ENCODE measurements around the gene FBN2. TPM values are rescaled to one million over a fixed set of nuclear protein-coding genes. Genes with fewer than 3 reads are reported as not detected.

The FBN2 gene
- total and polyA plus RNA-seq, 2 of the 4 experiments (the other 2 are of a cell fraction): 26.7 to 69.0 TPM

GRCh38 chr5:128559300-128560297 is 21.6 kb upstream of the FBN2 start:
- H3K4me3 ChIP-seq (ENCODE audit: insufficient read depth, low read depth, low read length): no peak overlapping the region
- no peak overlapping the region for H2AK9ac ChIP-seq (replicated peaks; ENCODE audit: low read depth, low read length, poor library complexity)
- H3K23ac ChIP-seq (ENCODE audit: low read depth, low read length): peak overlapping the region; percentile 52; the same call in 1 of the 2 replicates
- H4K8ac ChIP-seq (ENCODE audit: low read depth in 2 of 2, low read length in 2 of 2): peak overlapping the region in 1 of 2 experiments; percentile 60; a peak in 1 of 4 replicates
- H4K5ac ChIP-seq (ENCODE audit: low read depth, low read length): peak overlapping the region; percentile 89; the same call in 1 of the 2 replicates
- H3K56ac ChIP-seq (ENCODE audit: extremely low read depth, insufficient read depth, low read length): no peak overlapping the region
- no TSS peak for BruUV-seq (replicated peaks)
- peak overlapping the region; percentile 50 for H3K4ac ChIP-seq (ENCODE audit: low read depth, low read length)
- dilution Hi-C loops (cut with HindIII; ENCODE audit: low sequenced_read_pairs, unreplicated experiment): no loop called here
- H2BK15ac ChIP-seq (ENCODE audit: low read depth, low read length): peak overlapping the region; percentile 83; the same call in 1 of the 3 replicates
- peak overlapping the region; percentile 91 for H2BK5ac ChIP-seq (ENCODE audit: low read depth, low read length, poor library complexity, severe bottlenecking)
- TF ChIP-seq RCOR1 (IDR thresholded peaks at IDR 0.05; ENCODE audit: insufficient replicate concordance, low read length): no peak
- TF ChIP-seq CEBPB (IDR thresholded peaks at IDR 0.05; ENCODE audit: low read depth, low read length): no peak
- no peak for TF ChIP-seq USF2 (IDR thresholded peaks at IDR 0.05; ENCODE audit: low read depth, low read length)
- TF ChIP-seq POLR2A (IDR thresholded peaks at IDR 0.05; ENCODE audit: low read depth, low read length): no peak
- TF ChIP-seq ELK1 (IDR thresholded peaks at IDR 0.05; ENCODE audit: borderline replicate concordance, low read depth, low read length): no peak
- no peak for TF ChIP-seq MAFK (IDR thresholded peaks at IDR 0.05; ENCODE audit: low read depth, low read length)
- no peak for TF ChIP-seq CTCF (conservative IDR thresholded peaks at IDR 0.05; ENCODE audit: low read depth, low read length)
- no peak for TF ChIP-seq RAD21 (IDR thresholded peaks at IDR 0.05; ENCODE audit: low read length)
- no peak for TF ChIP-seq RFX5 (IDR thresholded peaks at IDR 0.05; ENCODE audit: low read depth, low read length)
- no peak for TF ChIP-seq NFE2L2 (IDR thresholded peaks at IDR 0.05; ENCODE audit: low read depth, low read length)
- TF ChIP-seq FOS (IDR thresholded peaks at IDR 0.05; ENCODE audit: low read depth, low read length): no peak
- TF ChIP-seq BHLHE40 (IDR thresholded peaks at IDR 0.05; ENCODE audit: low read depth, low read length): no peak
- no peak for TF ChIP-seq MAZ (IDR thresholded peaks at IDR 0.05; ENCODE audit: borderline replicate concordance, low read depth, low read length)
- no peaks in the 10 kb centered on the region for H3K79me1 ChIP-seq (ENCODE audit: low read depth in 1 of 2, low read length in 2 of 2)
- no peak overlapping the region; the same call in 1 of the 2 replicates for H2AK5ac ChIP-seq (ENCODE audit: low read depth, low read length)
- H3K4me1 ChIP-seq (ENCODE audit: control insufficient read depth, insufficient read depth, low read length): no peaks in the 10 kb centered on the region; the same call in 1 of the 2 replicates
- 0 out of 2 replicates have a peak overlapping the region, but pooled peaks have one; percentile 25 for H3K14ac ChIP-seq (replicated peaks; ENCODE audit: low read depth, low read length)
- H3K9me3 ChIP-seq (ENCODE audit: control insufficient read depth, insufficient read depth, low read length): no peaks in the 10 kb centered on the region
- ChIA-PET CTCF (interaction anchor here (0.6 kb wide), 1 partner anchor 27 kb away, joined by 3 read pairs; no protein-coding TSS in a partner anchor), POLR2A (ENCODE audit: unreplicated experiment) (no interaction called here)
- no peaks in the 10 kb centered on the region for H4K20me1 ChIP-seq (ENCODE audit: insufficient read depth, low read length)
- H3K27me3 ChIP-seq (ENCODE audit: control insufficient read depth, insufficient read depth, low read length): no peaks in the 10 kb centered on the region
- H2BK20ac ChIP-seq (ENCODE audit: low read depth, low read length): peak overlapping the region; percentile 63
- peak overlapping the region; percentile 67; the same call in 1 of the 2 replicates for H3K4me2 ChIP-seq (ENCODE audit: low read depth, low read length)
- no CpG with 5 or more reads among the region's 13 CpGs for WGBS, 2 experiments (ENCODE audit: extremely low coverage in 2 of 2, insufficient read length in 1 of 2)
- in situ Hi-C loops (cut with MboI; ENCODE audit: low sequenced_read_pairs): no loop called here
- DNase-seq (peak; percentile 50), ATAC-seq (ENCODE audit: low read depth) (peak; percentile 89)
- H4K91ac ChIP-seq (ENCODE audit: insufficient read depth, low read depth, low read length): peak overlapping the region; percentile 66; the same call in 1 of the 2 replicates
- H3K36me3 ChIP-seq (ENCODE audit: control insufficient read depth, insufficient read depth, low read length): no peaks in the 10 kb centered on the region
- peak overlapping the region; percentile 59 for H2BK120ac ChIP-seq (ENCODE audit: low read depth, low read length)
- peak overlapping the region; percentile 89; the same call in 1 of the 2 replicates for H3K18ac ChIP-seq (ENCODE audit: low read depth, low read length)
- no peak overlapping the region for H2AFZ ChIP-seq (replicated peaks; ENCODE audit: low read length, poor library complexity)
- no peaks in the 10 kb centered on the region for H3K9me1 ChIP-seq (ENCODE audit: insufficient read depth, low read length)
- no peak overlapping the region for H3K9ac ChIP-seq (ENCODE audit: low read depth, low read length)
- intact Hi-C loops (cut with micrococcal nuclease): no loop called here
- H3K27ac ChIP-seq (ENCODE audit: insufficient read depth, low read length): no peak overlapping the region
